ENCODE measurements around the gene BTBD9. TPM values are rescaled to one million over a fixed set of nuclear protein-coding genes. Genes with fewer than 3 reads are reported as not detected.

BTBD9 gene
- total RNA-seq, 6 experiments from 2014 or later: 4.5 to 7.5 (median 5.7) TPM

- WGBS (ENCODE audit: insufficient coverage, low coverage, low lambda C conversion rate, missing lambda C conversion rate): 93% methylated on average over 7 of the region's 7 CpGs
- no peak overlapping the region for H3K27ac ChIP-seq
- no peaks in the 10 kb centered on the region for H3K36me3 ChIP-seq
- no peak for TF ChIP-seq CTCF (IDR thresholded peaks at IDR 0.05)
- TF ChIP-seq POLR2A (IDR thresholded peaks at IDR 0.05): no peak
- H3K9me3 ChIP-seq: no peaks in the 10 kb centered on the region
- H3K4me1 ChIP-seq: no peaks in the 10 kb centered on the region
- DNase-seq: no peak
- H3K4me3 ChIP-seq: no peak overlapping the region
- no peaks in the 10 kb centered on the region for H3K27me3 ChIP-seq
- ATAC-seq: no peak
- intact Hi-C loops (cut with DNase I): no loop called here
These were observed 260.9 kb downstream of the BTBD9 start for GRCh38 chr6:38378801-38379200.

- DNase-seq (no peak), ATAC-seq (no peak)
- 88% methylated on average over 1 of the region's 2 CpGs for WGBS (ENCODE audit: insufficient coverage, low coverage, low lambda C conversion rate, missing lambda C conversion rate)
- Histone ChIP-seq H3K27ac (no peak overlapping the region), H3K36me3 (no peaks in the 10 kb centered on the region), H3K27me3 (no peaks in the 10 kb centered on the region), H3K4me3 (no peak overlapping the region), H3K9me3 (no peaks in the 10 kb centered on the region), H3K4me1 (no peaks in the 10 kb centered on the region)
- intact Hi-C loops (cut with DNase I): no loop called here
- TF ChIP-seq CTCF (IDR thresholded peaks at IDR 0.05): no peak
- no peak for TF ChIP-seq POLR2A (IDR thresholded peaks at IDR 0.05)
These were observed 263.8 kb downstream of the BTBD9 start for GRCh38 chr6:38375937-38376336.

GRCh38 chr6:38375341-38375740, 264.4 kb downstream of the BTBD9 start:
- no peak overlapping the region for H3K27ac ChIP-seq
- no peak overlapping the region for H3K4me3 ChIP-seq
- intact Hi-C loops (cut with DNase I): no loop called here
- no peak for DNase-seq
- H3K36me3 ChIP-seq: no peaks in the 10 kb centered on the region
- no peaks in the 10 kb centered on the region for H3K9me3 ChIP-seq
- no peaks in the 10 kb centered on the region for H3K27me3 ChIP-seq
- no peak for ATAC-seq
- TF ChIP-seq POLR2A (IDR thresholded peaks at IDR 0.05) (no peak), CTCF (IDR thresholded peaks at IDR 0.05) (no peak)
- no peaks in the 10 kb centered on the region for H3K4me1 ChIP-seq
- WGBS (ENCODE audit: insufficient coverage, low coverage, low lambda C conversion rate, missing lambda C conversion rate): 100% methylated on average over 1 of the region's 1 CpG

- no peak for TF ChIP-seq POLR2A (IDR thresholded peaks at IDR 0.05)
- TF ChIP-seq CTCF (IDR thresholded peaks at IDR 0.05): no peak
- DNase-seq (no peak), ATAC-seq (no peak)
- no peaks in the 10 kb centered on the region for H3K4me1 ChIP-seq
- H3K4me3 ChIP-seq: no peak overlapping the region
- H3K9me3 ChIP-seq: no peaks in the 10 kb centered on the region
- H3K27ac ChIP-seq: no peak overlapping the region
- H3K36me3 ChIP-seq: no peaks in the 10 kb centered on the region
- intact Hi-C loops (cut with DNase I): no loop called here
- no peaks in the 10 kb centered on the region for H3K27me3 ChIP-seq
- WGBS (ENCODE audit: insufficient coverage, low coverage, low lambda C conversion rate, missing lambda C conversion rate): 100% methylated on average over 1 of the region's 1 CpG
These were observed 267.8 kb downstream of the BTBD9 start for GRCh38 chr6:38371881-38372280.
